Endodermal cell (in vitro differentiated cells): Measurements from ENCODE around the gene SDHC. TPM values are rescaled to one million over a fixed set of nuclear protein-coding genes. Genes with fewer than 3 reads are reported as not detected.
A peak's percentile ranks its signal among the peaks of the same experiment; 100 is the strongest.

Experiments
- DNase-seq: peaks from one replicate; pipeline ENCODE4 v3.0.0-alpha.2; 2017
- H3K27ac ChIP-seq: 2 replicates; pipeline ENCODE4 v1.5.1; 2013; ENCODE audit warnings: mild to moderate bottlenecking, low read depth, low read length, moderate library complexity
- H3K27me3 ChIP-seq: 2 replicates; pipeline ENCODE4 v1.6.1; 2013; ENCODE audit warnings: mild to moderate bottlenecking, low read length, moderate library complexity; ENCODE audit not compliant: insufficient read depth, control insufficient read depth, poor library complexity, severe bottlenecking
- H3K36me3 ChIP-seq: 2 replicates; pipeline ENCODE4 v1.7.0; 2013; ENCODE audit warnings: mild to moderate bottlenecking, low read length, moderate library complexity; ENCODE audit not compliant: control insufficient read depth, insufficient read depth
- H3K4me1 ChIP-seq: one replicate; pipeline ENCODE4 v1.7.0; 2013; ENCODE audit warnings: low read length; ENCODE audit not compliant: control insufficient read depth, insufficient read depth
- H3K4me3 ChIP-seq: 2 replicates; pipeline ENCODE4 v1.5.1; 2013; ENCODE audit warnings: mild to moderate bottlenecking, low read length, moderate library complexity
- H3K9ac ChIP-seq: 2 replicates; pipeline ENCODE4 v1.6.1; 2013; ENCODE audit warnings: mild to moderate bottlenecking, low read length, moderate library complexity; ENCODE audit not compliant: poor library complexity, severe bottlenecking; ENCODE audit errors: extremely low read depth
- H3K9me3 ChIP-seq: 2 replicates; pipeline ENCODE4 v1.6.1; 2013; ENCODE audit warnings: mild to moderate bottlenecking, low read length, moderate library complexity; ENCODE audit not compliant: control insufficient read depth
- H3K27ac Mint-ChIP-seq: 2 replicates; pipeline ENCODE4 v1.8.0; 2020; ENCODE audit warnings: mixed read lengths
- H3K27me3 Mint-ChIP-seq: 2 replicates; pipeline ENCODE4 v1.8.0; 2021; ENCODE audit warnings: mild to moderate bottlenecking, mixed read lengths; ENCODE audit not compliant: insufficient read depth
- H3K36me3 Mint-ChIP-seq: 2 replicates; pipeline ENCODE4 v1.8.0; 2020; ENCODE audit warnings: low read depth, mixed read lengths
- H3K4me1 Mint-ChIP-seq: 2 replicates; pipeline ENCODE4 v1.8.0; 2020; ENCODE audit warnings: mixed read lengths
- H3K4me3 Mint-ChIP-seq: 2 replicates; pipeline ENCODE4 v1.8.0; 2020; ENCODE audit warnings: mild to moderate bottlenecking, moderate library complexity, mixed read lengths
- H3K9me3 Mint-ChIP-seq: 2 replicates; pipeline ENCODE4 v1.8.0; 2020; ENCODE audit warnings: mild to moderate bottlenecking, mixed read lengths
- WGBS, 2 experiments: methylation state at CpG; one replicate each; pipeline versions ENCODE4 v1.1.5 to v1.1.7; 2013; ENCODE audit warnings: missing lambda C conversion rate in 2 of 2, mixed read lengths in 1 of 2; ENCODE audit not compliant: insufficient coverage in 1 of 2, insufficient read length in 1 of 2; 5-methylcytosine and 5-hydroxymethylcytosine counted together
- total RNA-seq, 2 donors: library from RNA; stranded (reverse); fragmentation: NEBNext Ultra II Directional in 1 of 2; extraction: Animal tissue kit (Norgen Biotek cat#: 25700) in 1 of 2; gene quantifications; 2 replicates in 1 of 2; 3 replicates in 1 of 2; pipeline ENCODE4 v1.2.1, GENCODE V29; 2021
- TF ChIP-seq, protein P1 (sequence below): fragments of 200-600 bp; sonication (generic); conservative IDR thresholded peaks from 2 replicates; pipeline ENCODE4 v1.5.0; 2021; ENCODE audit warnings: antibody characterized with exemption, mild to moderate bottlenecking

The SDHC gene
- total RNA-seq, 2 donors from 2014 or later: 270 to 296 TPM

DNA sequence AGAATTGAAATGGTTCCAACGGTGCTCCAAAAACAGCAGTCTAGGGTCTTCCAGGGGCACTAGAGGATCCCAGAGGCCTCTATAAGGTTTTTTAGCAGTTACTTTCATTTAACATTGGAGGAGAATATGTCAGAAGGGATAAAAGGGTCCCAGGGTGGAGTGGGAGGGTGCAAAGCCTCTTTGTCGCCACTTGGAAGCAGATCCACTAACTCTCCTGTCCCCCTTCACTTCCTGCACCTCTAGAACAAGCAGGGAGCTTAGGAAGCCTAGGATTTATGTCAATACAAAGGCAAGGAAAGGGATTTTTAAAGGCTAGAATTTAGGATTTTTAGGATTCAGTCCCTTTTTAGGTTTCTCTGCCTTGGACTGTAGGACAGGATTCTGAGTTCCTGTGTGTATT, 47.3 kb upstream of the SDHC start:
- TF ChIP-seq, protein P1, sequence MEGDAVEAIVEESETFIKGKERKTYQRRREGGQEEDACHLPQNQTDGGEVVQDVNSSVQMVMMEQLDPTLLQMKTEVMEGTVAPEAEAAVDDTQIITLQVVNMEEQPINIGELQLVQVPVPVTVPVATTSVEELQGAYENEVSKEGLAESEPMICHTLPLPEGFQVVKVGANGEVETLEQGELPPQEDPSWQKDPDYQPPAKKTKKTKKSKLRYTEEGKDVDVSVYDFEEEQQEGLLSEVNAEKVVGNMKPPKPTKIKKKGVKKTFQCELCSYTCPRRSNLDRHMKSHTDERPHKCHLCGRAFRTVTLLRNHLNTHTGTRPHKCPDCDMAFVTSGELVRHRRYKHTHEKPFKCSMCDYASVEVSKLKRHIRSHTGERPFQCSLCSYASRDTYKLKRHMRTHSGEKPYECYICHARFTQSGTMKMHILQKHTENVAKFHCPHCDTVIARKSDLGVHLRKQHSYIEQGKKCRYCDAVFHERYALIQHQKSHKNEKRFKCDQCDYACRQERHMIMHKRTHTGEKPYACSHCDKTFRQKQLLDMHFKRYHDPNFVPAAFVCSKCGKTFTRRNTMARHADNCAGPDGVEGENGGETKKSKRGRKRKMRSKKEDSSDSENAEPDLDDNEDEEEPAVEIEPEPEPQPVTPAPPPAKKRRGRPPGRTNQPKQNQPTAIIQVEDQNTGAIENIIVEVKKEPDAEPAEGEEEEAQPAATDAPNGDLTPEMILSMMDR: no peak
- Histone ChIP-seq H3K27me3 (no peaks in the 10 kb centered on the region), H3K9ac (no peak overlapping the region), H3K4me3 (no peak overlapping the region), H3K4me1 (peaks cover 9% of the 10 kb centered on the region), H3K27ac (no peak overlapping the region), H3K9me3 (no peaks in the 10 kb centered on the region), H3K36me3 (no peaks in the 10 kb centered on the region)
- H3K27me3 Mint-ChIP-seq: peaks cover 17% of the 10 kb centered on the region
- no peaks in the 10 kb centered on the region for H3K36me3 Mint-ChIP-seq
- H3K27ac Mint-ChIP-seq: peak overlapping the region; percentile 45
- peaks cover 16% of the 10 kb centered on the region for H3K4me1 Mint-ChIP-seq
- H3K4me3 Mint-ChIP-seq: no peak overlapping the region
- no peaks in the 10 kb centered on the region for H3K9me3 Mint-ChIP-seq
- WGBS, 2 experiments: 89% methylated on average over 2 of the region's 2 CpGs; no CpG with 5 or more reads in 1 of the 2 experiments
- no peak for DNase-seq

DNA sequence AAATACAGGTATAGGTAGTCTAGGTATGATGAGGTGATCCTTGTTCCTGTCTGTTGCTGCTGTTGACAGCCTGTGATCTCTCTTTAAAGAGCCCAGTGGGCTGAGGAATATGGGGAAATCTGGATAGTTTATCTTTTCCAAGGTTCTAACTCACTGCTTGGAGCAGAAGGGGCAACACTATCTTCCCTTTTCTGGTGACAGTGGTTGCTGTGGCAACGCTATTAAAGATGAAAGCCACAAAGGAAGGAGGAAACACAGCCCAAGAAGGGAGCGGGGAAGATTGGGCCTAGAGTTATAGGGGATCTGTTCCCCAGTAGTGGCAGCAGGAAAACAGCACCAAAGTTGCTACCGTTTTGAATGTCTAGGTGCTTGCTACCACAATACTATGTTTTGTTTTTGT, 46.9 kb upstream of the SDHC start:
- 84 to 95% methylated on average over 3 of the region's 3 CpGs for WGBS, 2 experiments
- no peak overlapping the region for H3K27ac Mint-ChIP-seq
- no peaks in the 10 kb centered on the region for H3K36me3 Mint-ChIP-seq
- H3K9me3 Mint-ChIP-seq: no peaks in the 10 kb centered on the region
- DNase-seq: no peak
- no peak overlapping the region for H3K9ac ChIP-seq
- H3K27me3 Mint-ChIP-seq: peaks cover 15% of the 10 kb centered on the region
- H3K27ac ChIP-seq: no peak overlapping the region
- H3K9me3 ChIP-seq: no peaks in the 10 kb centered on the region
- no peaks in the 10 kb centered on the region for H3K36me3 ChIP-seq
- H3K4me1 ChIP-seq: peaks cover 9% of the 10 kb centered on the region
- no peak overlapping the region for H3K4me3 Mint-ChIP-seq
- H3K4me1 Mint-ChIP-seq: peaks cover 15% of the 10 kb centered on the region
- H3K4me3 ChIP-seq: no peak overlapping the region
- TF ChIP-seq, protein P1: no peak
- no peaks in the 10 kb centered on the region for H3K27me3 ChIP-seq

DNA sequence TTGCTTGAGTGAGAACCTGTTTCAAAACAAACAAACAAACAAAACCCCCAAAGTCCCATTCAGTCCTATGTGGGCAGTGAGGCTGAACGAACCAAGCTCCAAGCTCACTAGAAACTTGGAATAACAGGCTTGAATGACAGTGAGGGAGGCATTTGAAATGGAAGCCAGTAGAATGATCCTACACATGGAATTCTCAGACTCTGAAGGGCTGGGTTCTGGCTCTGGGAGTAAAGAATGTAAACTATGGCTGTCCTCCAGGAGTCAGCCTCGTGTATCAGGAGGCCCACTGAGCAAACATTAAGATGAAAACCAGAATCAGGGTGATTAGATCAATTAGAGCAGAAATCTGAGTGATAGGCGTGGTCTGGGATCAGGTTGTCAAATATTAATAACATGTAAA, 40.8 kb upstream of the SDHC start:
- Histone ChIP-seq H3K4me3 (no peak overlapping the region), H3K4me1 (peaks cover 2% of the 10 kb centered on the region), H3K9me3 (no peaks in the 10 kb centered on the region), H3K36me3 (no peaks in the 10 kb centered on the region), H3K27ac (no peak overlapping the region), H3K9ac (no peak overlapping the region), H3K27me3 (no peaks in the 10 kb centered on the region)
- Mint-ChIP-seq H3K27ac (no peak overlapping the region), H3K4me3 (no peak overlapping the region), H3K36me3 (no peaks in the 10 kb centered on the region), H3K4me1 (peaks cover 7% of the 10 kb centered on the region), H3K9me3 (no peaks in the 10 kb centered on the region), H3K27me3 (peaks cover 19% of the 10 kb centered on the region)
- 68 to 85% methylated on average over 3 of the region's 3 CpGs for WGBS, 2 experiments
- TF ChIP-seq, protein P1: no peak
- no peak for DNase-seq
